ENCODE results near the gene DAPK1.

DNA sequence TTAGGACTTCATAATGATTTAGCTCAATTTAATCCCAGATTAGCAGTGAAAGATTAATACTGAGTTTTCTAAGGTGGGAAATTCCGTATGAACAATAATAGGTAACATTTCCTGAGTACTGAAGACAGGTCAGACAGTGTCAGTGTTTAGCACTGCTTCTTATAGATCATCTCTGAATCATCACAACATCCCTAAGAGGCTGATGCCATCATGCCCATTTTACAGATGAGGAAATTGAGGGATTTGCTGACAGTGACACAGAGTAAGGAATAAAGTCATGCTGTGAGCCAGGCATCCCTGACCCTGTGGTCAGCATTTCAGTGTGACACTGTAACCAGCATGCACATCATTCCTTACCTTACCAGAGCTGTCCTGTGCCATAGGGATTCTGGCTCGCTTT, 44.5 kb downstream of the DAPK1 start:
- TF ChIP-seq, protein P1, sequence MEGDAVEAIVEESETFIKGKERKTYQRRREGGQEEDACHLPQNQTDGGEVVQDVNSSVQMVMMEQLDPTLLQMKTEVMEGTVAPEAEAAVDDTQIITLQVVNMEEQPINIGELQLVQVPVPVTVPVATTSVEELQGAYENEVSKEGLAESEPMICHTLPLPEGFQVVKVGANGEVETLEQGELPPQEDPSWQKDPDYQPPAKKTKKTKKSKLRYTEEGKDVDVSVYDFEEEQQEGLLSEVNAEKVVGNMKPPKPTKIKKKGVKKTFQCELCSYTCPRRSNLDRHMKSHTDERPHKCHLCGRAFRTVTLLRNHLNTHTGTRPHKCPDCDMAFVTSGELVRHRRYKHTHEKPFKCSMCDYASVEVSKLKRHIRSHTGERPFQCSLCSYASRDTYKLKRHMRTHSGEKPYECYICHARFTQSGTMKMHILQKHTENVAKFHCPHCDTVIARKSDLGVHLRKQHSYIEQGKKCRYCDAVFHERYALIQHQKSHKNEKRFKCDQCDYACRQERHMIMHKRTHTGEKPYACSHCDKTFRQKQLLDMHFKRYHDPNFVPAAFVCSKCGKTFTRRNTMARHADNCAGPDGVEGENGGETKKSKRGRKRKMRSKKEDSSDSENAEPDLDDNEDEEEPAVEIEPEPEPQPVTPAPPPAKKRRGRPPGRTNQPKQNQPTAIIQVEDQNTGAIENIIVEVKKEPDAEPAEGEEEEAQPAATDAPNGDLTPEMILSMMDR (IDR thresholded peaks at IDR 0.05; ENCODE audit: borderline replicate concordance, extremely low read depth, low read length, poor library complexity, severe bottlenecking), result no peak
- no peak for TF ChIP-seq EZH2 (IDR thresholded peaks at IDR 0.05; ENCODE audit: borderline replicate concordance, low read depth, low read length, severe bottlenecking)

Data from DND-41 (cell line).